Measurements from ENCODE around the gene LMBR1. TPM values are rescaled to one million over a fixed set of nuclear protein-coding genes. Genes with fewer than 3 reads are reported as not detected.

LMBR1 gene
- total RNA-seq, 1 donor from 2014 or later, result 37.6 TPM

- intact Hi-C loops (cut with micrococcal nuclease), result no loop called here
- Histone ChIP-seq H3K4me3 (no peak overlapping the region), H3K4me1 (no peaks in the 10 kb centered on the region), H3K27me3 (ENCODE audit: low read depth) (no peaks in the 10 kb centered on the region), H3K9me3 (replicated peaks) (no peaks in the 10 kb centered on the region), H3K36me3 (no peaks in the 10 kb centered on the region), H3K27ac (replicated peaks) (no peak overlapping the region)
- no peak for TF ChIP-seq CTCF (IDR thresholded peaks at IDR 0.05; ENCODE audit: borderline replicate concordance)
- DNase-seq, result no peak
Observed at GRCh38 chr7:156662277-156662676, 230.7 kb downstream of the LMBR1 start.

DNA sequence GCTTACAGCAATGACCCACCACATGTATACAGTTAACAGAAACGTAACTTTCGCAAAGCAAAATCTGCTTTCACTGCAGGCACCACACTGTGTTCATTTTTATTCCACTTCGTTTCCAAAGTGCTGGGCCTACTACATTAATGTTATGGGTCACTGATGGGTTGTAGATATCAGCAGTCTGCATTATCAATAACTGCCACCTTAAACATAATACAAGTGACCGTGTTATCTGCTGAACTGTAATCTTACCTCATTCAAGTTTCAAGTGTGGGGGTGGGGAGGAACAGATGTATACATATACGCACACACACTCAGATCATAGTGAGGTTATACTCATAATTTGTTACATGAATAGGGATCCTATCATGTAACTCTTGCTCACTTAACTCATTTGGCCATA is 231.3 kb downstream of the LMBR1 start:
- Histone ChIP-seq H3K4me1 (no peaks in the 10 kb centered on the region), H3K9me3 (replicated peaks) (no peaks in the 10 kb centered on the region), H3K27me3 (ENCODE audit: low read depth) (peaks cover 2% of the 10 kb centered on the region), H3K27ac (replicated peaks) (no peak overlapping the region), H3K36me3 (no peaks in the 10 kb centered on the region), H3K4me3 (no peak overlapping the region)
- TF ChIP-seq CTCF (IDR thresholded peaks at IDR 0.05; ENCODE audit: borderline replicate concordance), result no peak
- intact Hi-C loops (cut with micrococcal nuclease), result no loop called here
- no peak for DNase-seq

- Histone ChIP-seq H3K9me3 (replicated peaks) (no peaks in the 10 kb centered on the region), H3K27ac (replicated peaks) (no peak overlapping the region), H3K36me3 (no peaks in the 10 kb centered on the region), H3K4me3 (no peak overlapping the region), H3K4me1 (no peaks in the 10 kb centered on the region), H3K27me3 (ENCODE audit: low read depth) (peaks cover 13% of the 10 kb centered on the region)
- no peak for TF ChIP-seq CTCF (IDR thresholded peaks at IDR 0.05; ENCODE audit: borderline replicate concordance)
- intact Hi-C loops (cut with micrococcal nuclease), result no loop called here
- DNase-seq, result no peak
Observed at GRCh38 chr7:156659961-156660360, 233.0 kb downstream of the LMBR1 start.

DNA sequence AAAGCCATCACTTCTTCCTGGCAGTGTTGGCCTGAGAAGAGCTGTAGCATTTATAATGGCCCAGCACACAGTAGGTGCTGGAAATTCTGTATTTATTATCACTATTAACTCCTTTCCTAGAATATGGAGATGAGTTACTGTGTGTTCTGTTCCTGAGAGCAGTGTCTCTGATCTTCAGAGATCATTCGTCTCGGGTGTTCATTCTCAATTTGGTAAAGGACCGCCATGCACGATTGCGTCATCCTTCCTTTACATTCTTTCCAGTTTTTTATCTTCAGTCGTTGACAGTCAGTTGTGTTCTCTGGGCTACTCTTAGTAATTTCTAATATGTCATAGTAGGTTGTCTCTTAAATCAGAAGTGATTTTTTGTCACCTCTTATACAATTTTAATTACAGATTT is 233.8 kb downstream of the LMBR1 start:
- DNase-seq, result no peak
- intact Hi-C loops (cut with micrococcal nuclease), result no loop called here

GRCh38 chr7:156657681-156658080 is 235.3 kb downstream of the LMBR1 start:
- no peak for DNase-seq
- peaks cover 36% of the 10 kb centered on the region for H3K27me3 ChIP-seq (ENCODE audit: low read depth)
- no peak overlapping the region for H3K27ac ChIP-seq (replicated peaks)
- intact Hi-C loops (cut with micrococcal nuclease), result no loop called here
- no peak for TF ChIP-seq CTCF (IDR thresholded peaks at IDR 0.05; ENCODE audit: borderline replicate concordance)
- no peaks in the 10 kb centered on the region for H3K36me3 ChIP-seq
- no peak overlapping the region for H3K4me3 ChIP-seq
- no peaks in the 10 kb centered on the region for H3K9me3 ChIP-seq (replicated peaks)
- no peaks in the 10 kb centered on the region for H3K4me1 ChIP-seq

More for the DNA sequence above, 233.8 kb downstream of the LMBR1 start:
- no peaks in the 10 kb centered on the region for H3K4me1 ChIP-seq
- no peak overlapping the region for H3K27ac ChIP-seq (replicated peaks)
- no peaks in the 10 kb centered on the region for H3K9me3 ChIP-seq (replicated peaks)
- H3K4me3 ChIP-seq, result no peak overlapping the region
- no peaks in the 10 kb centered on the region for H3K36me3 ChIP-seq
- no peak for TF ChIP-seq CTCF (IDR thresholded peaks at IDR 0.05; ENCODE audit: borderline replicate concordance)
- peaks cover 21% of the 10 kb centered on the region for H3K27me3 ChIP-seq (ENCODE audit: low read depth)

GRCh38 chr7:156656598-156656997 is 236.4 kb downstream of the LMBR1 start:
- TF ChIP-seq CTCF (IDR thresholded peaks at IDR 0.05; ENCODE audit: borderline replicate concordance), result no peak
- Histone ChIP-seq H3K27me3 (ENCODE audit: low read depth) (peaks cover 46% of the 10 kb centered on the region), H3K27ac (replicated peaks) (no peak overlapping the region), H3K9me3 (replicated peaks) (no peaks in the 10 kb centered on the region), H3K4me1 (no peaks in the 10 kb centered on the region), H3K4me3 (no peak overlapping the region), H3K36me3 (no peaks in the 10 kb centered on the region)
- intact Hi-C loops (cut with micrococcal nuclease), result no loop called here
- DNase-seq, result no peak
